HG03060 (cell line): ENCODE measurements around the gene GMCL2.
"Not testable (repeated sequence)": the region's sequence is repeated elsewhere in the genome, so short reads cannot be mapped to it uniquely, and the experiment has no call there.

Source experiments
- ATAC-seq: cut with Tn5 transposase; IDR thresholded peaks from one replicate; pipeline ENCODE4 v1.9.1; 2021; ENCODE audit warnings: low read depth, moderate number of reproducible peaks; ENCODE audit not compliant: unreplicated experiment

GMCL2 gene

DNA sequence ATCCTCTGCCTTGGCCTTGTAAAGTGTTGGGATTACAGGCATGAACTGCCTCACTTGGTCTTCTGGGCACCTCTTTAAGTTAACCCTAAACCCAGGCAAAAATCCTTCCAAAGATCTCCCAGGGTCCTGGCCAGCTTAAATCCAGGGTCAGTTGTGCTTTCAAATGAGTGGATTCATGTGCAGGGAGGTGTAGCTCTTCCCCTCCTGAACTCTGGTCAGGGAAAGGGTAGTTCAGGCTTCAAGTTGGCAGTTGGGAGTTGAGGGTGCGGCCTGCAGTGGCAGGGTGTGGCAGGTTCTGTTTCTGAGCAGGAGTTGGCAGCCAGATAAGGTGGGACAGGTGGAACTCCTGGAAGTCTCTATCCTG lies 20.7 kb upstream of the GMCL2 start:
- ATAC-seq = no peak

DNA sequence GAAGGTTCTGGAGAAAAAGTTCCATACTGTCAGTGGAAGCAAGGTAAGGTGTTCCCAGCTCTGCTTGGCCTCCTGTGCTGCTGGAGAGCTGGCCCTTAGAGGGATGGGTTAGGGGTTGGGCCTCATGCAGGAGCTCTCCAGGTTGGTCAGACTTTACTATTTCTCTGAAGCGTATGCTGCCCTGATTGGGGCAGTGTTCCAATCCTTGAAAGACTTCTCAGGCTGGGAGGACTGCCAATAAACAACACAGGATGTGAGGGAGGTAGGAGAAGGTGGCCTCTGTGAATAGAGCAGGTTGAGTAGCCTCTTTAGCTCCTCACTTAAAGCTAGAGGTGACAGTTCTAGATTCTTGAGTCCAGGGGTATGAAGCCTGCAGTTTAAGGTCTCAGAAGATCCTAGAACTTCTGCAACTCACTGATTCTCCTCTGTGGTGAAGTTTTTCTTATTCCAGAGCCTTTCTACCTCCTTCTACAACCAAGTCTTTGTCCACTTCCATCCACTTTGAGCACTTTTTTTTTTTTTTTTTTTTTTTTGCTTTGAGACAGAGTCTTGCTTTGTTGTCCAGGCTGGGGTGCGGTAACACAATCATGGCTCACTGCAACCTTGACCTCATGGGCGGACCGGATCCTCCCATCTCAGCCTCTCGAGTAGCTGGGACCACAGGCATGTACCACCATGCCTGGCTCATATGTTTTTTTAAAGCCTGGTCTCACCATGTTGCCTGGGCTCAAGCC lies 20.2 kb upstream of the GMCL2 start:
- no peak for ATAC-seq

DNA sequence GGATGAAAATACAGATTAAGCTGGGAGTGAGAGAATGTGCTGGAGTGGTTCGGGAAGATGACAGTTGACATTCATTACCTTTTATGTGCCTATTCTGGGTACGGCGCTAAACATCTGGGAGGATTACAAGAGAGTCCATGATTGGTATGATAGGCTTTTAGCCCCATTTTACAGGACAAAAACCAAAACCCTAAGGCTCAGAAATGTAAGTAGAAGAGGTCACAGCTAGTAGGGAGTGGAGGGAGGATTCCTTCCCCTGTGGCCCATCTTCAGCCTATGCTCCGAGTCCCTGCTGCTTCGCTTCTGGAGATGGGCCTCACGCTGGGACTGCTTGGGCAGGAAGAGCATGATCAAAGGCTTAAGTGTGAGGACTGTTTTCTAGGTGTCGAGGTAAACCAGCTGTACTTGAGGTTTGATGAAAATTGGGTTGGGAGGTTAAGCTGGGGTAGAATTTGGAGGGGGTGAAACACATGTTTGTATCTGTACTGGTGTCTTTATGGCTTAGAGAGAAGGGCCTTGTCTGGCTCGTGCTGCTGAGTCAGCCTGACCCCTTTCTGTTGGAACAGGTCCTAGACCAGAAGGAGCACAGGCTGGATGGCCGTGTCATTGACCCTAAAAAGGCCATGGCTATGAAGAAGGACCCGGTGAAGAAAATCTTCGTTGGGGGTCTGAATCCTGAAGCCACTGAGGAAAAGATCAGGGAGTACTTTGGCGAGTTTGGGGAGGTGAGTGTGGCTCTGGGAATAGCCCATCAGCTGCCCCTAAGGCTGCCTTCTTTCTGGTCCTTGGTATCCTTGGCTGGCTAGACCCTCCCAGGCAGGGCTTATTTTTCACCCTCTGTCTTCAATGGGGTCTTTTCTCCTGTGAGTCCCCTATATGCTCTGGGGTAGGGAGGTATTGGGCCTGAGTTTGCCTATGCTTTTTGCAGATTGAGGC lies 19.3 kb upstream of the GMCL2 start:
- no peak for ATAC-seq

DNA sequence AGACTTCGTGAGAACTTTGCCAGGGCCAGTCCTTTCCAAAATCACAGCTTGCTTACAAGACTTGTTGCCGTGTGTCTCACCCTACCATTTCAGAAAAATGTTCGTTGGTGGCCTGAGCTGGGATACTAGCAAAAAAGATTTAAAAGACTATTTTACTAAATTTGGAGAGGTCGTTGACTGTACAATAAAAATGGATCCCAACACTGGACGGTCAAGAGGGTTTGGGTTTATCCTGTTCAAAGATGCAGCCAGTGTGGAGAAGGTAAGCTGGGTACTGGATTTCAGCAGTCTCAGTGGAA lies 18.5 kb upstream of the GMCL2 start:
- ATAC-seq = no peak

DNA sequence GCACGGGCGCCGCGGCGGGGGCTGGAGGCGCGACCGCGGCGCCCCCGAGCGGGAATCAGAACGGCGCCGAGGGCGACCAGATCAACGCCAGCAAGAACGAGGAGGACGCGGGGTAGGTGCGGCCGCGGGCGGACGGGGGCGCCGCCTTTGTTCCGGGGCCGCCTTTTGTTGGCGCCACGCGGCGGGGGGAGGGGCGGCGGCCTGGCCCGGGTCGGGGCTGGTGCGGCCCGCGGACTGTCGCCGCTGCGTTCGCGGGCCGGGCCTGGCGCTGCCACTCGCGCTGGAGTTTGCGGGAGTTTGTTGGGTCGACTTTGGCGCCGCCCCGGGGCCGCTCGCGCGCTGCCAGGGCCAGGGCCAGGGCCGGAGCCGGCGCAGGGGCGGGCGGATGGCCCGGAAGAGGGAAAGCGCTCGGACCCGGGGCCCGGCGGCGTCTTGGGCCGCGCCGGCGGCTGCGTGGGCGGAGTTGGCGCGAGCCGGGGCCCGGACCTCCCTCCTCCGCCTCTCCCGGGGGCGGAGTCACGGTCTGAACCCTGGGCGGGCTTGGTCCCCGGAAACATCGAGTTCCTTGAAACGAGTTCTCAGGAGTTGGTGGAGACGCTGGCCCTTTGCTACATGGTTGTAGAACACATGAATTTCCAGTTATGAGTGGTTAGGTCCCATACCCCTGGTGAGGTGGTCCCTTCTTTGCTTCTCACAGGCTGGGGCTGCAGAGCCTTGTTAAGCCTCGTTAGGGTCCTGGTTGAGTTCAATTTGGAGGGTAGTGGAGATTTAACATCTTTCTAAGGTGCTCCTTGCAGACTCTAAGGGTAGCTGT lies 18.0 kb upstream of the GMCL2 start:
- ATAC-seq = no peak

DNA sequence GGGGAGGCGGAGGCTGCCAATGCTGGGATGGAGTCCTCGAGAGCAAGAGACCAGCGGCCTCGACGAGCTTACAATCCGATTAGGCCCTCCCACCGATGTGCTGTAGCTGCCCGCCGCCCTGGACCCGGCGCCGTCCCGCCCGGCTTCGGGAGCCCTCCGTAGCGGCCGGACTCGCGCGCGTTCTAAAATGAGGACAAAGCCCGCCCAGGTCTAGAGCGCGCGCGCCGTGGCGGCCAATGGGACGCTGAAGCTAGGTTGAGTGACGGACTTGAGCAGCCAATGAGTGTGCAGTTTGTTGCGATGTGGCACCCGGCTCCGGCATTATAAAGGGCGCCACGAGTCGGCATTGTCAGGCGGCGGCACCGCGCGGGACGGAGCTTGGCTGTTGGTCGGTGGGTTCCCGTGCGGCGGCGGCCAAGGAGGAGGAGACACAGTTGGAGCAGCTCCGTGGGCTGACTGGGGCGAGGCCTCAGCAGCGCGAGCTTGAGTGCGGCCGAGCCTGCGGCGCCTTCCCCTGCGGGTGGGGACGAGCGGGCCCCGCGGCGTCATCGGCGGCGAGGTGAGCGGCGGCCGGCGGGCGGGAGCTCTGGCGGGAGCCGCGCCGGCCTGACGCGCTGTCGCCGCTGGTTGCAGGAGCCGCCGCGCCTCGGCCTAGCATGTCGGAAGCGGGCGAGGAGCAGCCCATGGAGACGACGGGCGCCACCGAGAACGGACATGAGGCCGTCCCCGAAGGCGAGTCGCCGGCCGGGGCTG lies 17.2 kb upstream of the GMCL2 start, which contains the start of gene HNRNPAB:
HNRNPAB (plus strand) TSS at position 352 of the 753 bp plus-strand sequence; CDS start at position 657, 305 bp downstream.
- ATAC-seq = peak; percentile 81

DNA sequence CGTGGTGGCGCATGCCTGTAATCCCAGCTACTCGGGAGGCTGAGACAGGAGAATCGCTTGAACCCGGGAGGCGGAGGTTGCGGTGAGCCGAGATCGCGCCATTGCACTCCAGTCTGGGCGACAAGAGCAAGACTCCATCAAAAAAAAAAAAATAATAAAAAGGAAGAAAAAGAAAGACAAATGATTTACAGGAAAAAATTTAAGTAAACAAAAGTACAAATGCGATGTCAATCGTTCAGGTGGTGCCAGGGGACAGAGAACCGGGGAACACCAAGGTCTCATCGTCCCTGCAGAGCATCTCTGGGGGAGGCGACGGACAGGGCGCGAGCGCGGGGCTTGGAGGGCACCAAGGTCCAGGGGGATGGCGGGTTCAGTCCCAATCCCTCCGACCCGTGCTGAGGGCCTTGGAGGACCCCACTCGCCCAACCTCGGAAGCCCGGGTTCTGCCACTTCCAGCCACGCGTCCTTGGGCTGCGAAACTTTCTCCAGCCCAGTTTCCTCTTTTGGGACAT lies 16.6 kb upstream of the GMCL2 start:
- ATAC-seq = no peak

DNA sequence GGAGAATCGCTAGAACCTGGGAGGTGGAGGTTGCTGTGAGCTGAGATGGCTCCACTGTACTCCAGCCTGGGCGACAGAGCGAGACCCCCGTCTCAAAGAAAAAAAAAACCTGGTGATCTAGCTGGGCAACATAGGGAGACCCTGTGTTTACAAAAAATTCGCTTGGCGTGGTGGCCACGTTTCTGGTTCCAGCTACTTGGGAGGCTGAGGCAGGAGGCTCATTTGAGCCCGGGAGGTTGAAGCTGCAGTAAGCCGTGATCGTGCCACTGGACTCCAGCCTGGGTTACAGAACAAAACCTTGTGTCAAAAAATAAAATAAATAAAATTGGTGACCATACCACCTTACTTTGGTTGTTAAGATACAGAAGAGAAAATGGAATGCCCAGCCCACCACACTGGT lies 15.4 kb upstream of the GMCL2 start:
- ATAC-seq = no peak

DNA sequence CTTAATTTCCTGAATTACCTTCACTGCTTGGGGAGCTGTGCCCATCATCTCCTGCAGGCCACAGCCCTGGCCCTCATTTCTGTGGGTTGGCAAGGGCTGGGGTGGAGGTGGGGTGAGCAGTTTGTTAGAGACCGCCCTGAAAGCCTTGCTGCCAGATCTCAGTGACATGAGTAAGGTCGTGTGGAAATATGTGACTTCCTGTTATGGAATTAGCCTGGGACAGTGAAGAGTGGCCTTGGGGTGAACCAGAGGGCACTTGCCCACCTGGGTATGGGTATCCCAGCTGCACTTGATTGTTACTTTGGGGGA lies 14.7 kb upstream of the GMCL2 start:
- ATAC-seq = no peak

DNA sequence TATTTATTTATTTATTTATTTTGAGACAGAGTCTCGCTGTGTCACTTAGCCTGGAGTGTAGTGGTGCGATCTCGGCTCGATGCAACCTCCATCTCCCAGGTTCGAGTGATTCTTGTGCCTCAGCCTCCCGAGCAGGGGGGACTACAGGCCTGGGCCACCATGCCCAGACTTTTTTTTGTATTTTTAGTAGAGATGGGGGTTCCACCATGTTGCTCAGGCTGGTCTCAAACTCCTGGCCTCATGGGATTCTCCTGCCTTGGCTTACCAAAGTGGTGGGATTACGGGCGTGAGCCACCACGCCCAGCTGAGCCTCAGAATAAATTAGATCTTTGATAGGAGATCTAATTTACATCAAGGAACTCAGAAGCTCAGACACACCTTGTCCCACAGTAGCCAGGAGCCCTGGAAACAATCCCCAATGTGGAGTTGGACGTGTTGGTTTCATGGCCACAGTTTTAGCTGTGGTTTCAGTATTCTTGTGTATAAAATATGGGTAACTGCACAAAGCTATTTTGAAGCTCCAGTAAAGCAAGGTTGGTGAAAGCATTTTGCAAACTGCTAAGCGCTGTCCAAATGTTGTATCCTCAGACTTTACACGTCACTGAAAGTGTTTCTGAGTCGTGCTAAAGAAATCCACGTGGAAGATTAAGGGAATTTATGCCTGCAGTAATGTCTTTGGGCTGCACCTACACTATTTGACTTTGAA lies 14.2 kb upstream of the GMCL2 start:
- ATAC-seq = no peak

DNA sequence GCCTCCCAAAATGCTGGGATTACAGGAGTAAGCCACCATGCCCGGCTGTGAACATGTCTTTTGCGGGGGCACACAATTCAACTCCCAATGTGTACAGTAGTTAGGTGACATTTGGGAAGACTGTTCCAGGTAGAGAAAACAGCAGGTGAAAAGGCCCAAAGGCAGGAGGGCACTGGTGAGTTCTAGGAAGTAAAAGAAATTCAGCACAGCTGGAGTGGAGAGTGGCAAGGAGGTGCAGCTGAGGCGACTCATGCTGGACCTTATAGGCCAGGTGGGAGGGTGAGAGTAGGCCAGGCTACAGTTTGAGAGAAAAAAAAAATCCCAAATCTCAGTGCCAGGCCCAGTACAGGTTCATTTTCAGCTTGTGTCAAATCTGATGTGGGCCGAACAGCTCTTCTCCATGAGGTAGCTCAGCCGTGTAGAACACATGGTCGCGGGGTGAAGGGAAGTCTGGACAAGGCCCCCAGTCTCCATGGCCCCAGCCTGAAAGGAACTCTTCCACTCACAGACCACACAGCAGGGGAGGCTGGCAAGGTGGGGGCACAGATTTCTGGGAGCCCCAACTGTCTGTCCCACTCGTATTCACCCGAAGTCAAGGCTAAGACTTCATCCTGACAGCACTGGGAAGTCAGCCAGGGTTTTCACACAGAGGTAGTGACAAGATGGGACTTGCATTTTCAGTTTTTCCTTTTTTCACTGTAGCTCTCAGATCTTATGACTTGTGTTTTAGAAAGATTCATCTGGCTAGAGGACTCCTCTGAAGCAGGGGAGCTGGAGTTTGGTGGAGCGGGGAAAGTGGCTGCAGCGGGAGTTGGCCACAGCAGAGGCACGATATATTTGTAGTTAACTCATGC lies 12.6 kb upstream of the GMCL2 start:
- no peak for ATAC-seq

DNA sequence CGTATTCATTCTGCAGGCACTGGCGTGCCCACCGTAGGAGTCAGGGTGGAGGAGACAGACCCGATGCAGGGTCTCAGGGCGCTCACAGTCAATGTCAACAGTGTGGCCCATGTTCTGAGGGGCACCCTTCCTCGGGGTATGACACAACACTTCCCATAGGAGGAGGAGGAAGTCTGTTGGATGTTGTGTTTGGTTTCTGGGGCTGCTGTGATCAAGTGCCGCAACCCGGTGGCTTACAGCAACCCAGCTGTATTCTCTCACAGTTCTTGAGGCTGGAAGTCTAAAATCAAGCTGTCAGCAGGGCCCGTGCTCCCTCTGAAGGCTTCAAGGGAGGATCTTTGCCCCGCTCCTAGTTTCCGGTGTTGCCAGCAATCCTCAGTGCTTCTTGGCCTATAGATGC lies 11.5 kb upstream of the GMCL2 start:
- ATAC-seq = no peak

DNA sequence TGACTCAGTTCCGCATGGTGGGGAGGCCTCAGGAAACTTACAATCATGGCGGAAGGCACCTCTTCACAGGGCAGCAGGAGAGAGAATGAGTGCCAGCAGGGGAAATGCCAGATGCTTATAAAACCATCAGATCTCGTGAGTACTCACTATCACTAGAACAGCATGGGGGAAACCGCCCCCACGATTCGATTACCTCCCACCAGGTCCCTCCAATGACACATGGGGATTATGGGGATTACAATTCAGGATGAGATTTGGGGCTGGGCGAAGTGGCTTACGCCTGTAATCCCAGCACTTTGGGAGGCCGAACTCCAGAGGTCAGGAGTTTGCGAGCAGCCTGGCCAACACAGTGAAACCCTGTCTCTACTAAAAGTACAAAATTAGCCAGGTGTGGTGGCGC lies 11.0 kb upstream of the GMCL2 start:
- ATAC-seq = not testable (repeated sequence)

DNA sequence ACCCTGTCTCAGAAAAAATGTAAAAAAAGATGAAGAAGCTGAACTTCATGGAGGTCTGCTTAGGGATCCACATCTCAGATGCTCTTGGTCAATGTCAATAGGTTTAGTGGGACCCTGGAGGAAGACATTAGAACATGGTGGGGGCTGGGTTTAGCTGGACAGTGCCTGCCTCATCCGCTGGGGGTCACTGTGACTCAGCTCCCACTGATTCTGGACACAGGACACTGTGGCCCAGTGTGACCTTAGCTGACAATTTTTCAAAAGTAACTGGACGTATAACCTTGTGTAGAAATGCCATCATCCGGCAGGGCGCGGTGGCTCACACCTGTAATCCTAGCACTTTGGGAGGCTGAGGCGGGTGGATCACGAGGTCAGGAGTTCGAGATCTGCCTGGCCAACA lies 9.8 kb upstream of the GMCL2 start:
- ATAC-seq = no peak

DNA sequence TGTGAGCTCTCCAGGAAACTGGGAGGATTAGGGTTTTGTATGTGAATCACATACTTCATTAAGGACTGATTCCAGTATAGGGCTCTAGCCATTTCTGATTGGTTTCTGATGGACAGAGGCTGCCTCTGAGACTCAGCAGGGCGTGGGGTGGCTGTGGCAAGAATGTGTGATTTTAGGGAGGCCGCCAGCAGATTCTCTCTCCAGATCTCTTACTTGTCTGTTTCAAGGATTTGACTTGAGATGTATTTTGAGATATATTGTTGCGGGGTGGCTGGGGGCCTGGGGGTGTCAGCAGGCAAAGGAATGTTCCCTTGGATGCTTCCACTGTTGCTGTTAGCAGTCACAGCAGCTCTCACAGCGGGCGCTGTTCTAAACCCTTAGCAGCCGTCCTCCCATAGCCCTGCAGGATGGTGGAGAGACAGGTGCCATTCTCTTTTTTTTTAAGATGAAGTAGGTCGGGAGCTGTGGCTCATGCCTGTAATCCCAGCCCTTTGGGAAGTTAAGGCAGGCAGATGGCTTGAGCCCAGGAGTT lies 9.2 kb upstream of the GMCL2 start:
- ATAC-seq = no peak

DNA sequence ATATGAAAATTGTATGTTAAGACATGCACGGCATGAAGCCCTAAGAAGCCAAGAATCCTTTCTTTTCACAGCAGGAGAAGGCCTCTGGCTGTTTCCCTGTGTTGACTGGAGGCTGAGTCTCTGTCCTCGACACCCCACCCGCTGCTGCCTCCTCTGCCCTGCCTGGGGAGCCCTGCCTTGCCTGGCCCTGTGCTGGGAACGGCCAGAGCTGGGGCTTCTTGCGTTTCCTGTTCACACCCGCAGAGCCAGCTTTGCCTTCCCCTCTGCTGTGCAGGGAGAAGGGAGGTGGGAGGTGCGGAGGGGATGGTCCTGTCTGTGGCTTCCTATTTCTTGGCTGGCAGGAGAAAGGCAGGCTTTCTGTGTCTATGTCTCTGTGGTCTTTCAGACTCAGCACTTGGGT lies 6.9 kb upstream of the GMCL2 start:
- no peak for ATAC-seq

DNA sequence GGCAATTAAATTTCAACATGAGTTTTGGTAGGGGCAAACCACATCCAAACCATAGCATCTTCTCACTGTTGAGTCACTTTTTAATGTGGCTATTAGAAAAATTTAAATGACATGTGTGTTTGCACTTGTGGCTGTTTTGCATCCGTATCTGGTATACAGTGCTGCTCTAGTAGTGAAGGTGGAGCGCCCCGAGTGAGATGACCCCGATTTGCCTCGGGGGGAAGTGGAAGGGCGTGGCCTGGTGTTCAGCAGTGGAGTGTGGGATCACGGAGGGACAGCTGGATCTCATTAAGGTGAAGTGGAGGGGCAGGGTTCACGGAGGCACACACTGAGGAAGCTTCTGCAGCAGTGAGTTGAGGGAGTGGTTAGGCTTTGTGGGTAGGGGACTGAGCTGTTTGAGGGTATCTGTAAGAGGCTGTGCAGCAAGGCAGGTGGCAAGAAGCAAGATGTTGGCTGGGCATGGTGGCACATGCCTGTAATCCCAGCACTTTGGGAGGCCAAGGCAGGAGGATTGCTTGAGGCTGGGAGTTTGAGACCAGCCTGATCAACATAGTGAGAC lies 6.2 kb upstream of the GMCL2 start:
- ATAC-seq = no peak

DNA sequence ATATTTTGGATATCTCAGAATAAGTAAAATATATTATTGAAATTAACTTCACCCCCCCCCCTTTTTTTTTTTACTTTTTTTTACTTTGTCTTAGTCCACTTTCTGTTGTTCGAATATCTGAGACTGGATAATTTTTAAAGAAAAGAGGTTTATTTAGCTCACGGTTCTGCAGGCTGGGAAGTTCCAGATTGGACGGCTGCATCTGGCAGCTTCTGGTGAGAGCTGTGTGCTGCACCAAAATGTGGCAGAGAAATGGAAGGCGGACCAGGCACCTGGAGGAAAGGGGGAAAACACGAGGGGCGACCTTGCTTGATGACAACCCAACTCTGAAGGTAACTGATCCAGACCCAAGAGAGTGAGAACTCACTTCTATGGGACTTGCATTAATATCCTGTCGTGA lies 5.6 kb upstream of the GMCL2 start:
- ATAC-seq = no peak
